NOMO-1 treated with dmso at 0.1 percent for 144 hours (cell line): Measurements from ENCODE around the gene ADGRD1.
"Not testable (repeated sequence)": the region's sequence is repeated elsewhere in the genome, so short reads cannot be mapped to it uniquely, and the experiment has no call there.

Experiments used
- DNase-seq: peaks from one replicate; lab custom pipeline; 2025; ENCODE audit not compliant: unreplicated experiment; lab: John Stamatoyannopoulos, UW

The ADGRD1 gene

GRCh38 chr12:131113568-131114270 lies 160.0 kb downstream of the ADGRD1 start:
- no peak for DNase-seq

GRCh38 chr12:131114271-131114670 lies 160.6 kb downstream of the ADGRD1 start:
- DNase-seq, result no peak

- no peak for DNase-seq
These were observed 161.4 kb downstream of the ADGRD1 start for GRCh38 chr12:131114942-131115584.

- DNase-seq, result no peak
These were observed 162.2 kb downstream of the ADGRD1 start for GRCh38 chr12:131115766-131116467.

- no peak for DNase-seq
These were observed 162.9 kb downstream of the ADGRD1 start for GRCh38 chr12:131116468-131117117.

- DNase-seq, result no peak
These were observed 163.9 kb downstream of the ADGRD1 start for GRCh38 chr12:131117438-131118245.

GRCh38 chr12:131118371-131118770 lies 164.7 kb downstream of the ADGRD1 start:
- DNase-seq, result no peak

GRCh38 chr12:131119345-131119744 lies 165.6 kb downstream of the ADGRD1 start:
- not testable (repeated sequence) for DNase-seq

GRCh38 chr12:131119936-131120335 lies 166.2 kb downstream of the ADGRD1 start:
- DNase-seq, result no peak

- no peak for DNase-seq
These were observed 167.1 kb downstream of the ADGRD1 start for GRCh38 chr12:131120831-131121271.

- no peak for DNase-seq
These were observed 168.1 kb downstream of the ADGRD1 start for GRCh38 chr12:131121705-131122405.

GRCh38 chr12:131122631-131123030 lies 168.9 kb downstream of the ADGRD1 start:
- no peak for DNase-seq

- DNase-seq, result no peak
These were observed 170.1 kb downstream of the ADGRD1 start for GRCh38 chr12:131123817-131124216.

GRCh38 chr12:131124487-131125280 lies 171.0 kb downstream of the ADGRD1 start:
- no peak for DNase-seq

GRCh38 chr12:131126662-131127173 lies 173.0 kb downstream of the ADGRD1 start:
- DNase-seq, result no peak

GRCh38 chr12:131128556-131128955 lies 174.8 kb downstream of the ADGRD1 start:
- no peak for DNase-seq

GRCh38 chr12:131128966-131129619 lies 175.4 kb downstream of the ADGRD1 start:
- not testable (repeated sequence) for DNase-seq

GRCh38 chr12:131129839-131130238 lies 176.1 kb downstream of the ADGRD1 start:
- DNase-seq, result no peak
